GM18502 (cell line): ENCODE measurements around the gene NFATC1.

Experiments
- ATAC-seq: cut with Tn5 transposase; IDR thresholded peaks from one replicate; pipeline ENCODE4 v1.9.1; 2021; ENCODE audit warnings: mild to moderate bottlenecking; ENCODE audit not compliant: unreplicated experiment, poor library complexity

The NFATC1 gene

GRCh38 chr18:79387214-79387613 lies 8.5 kb upstream of the NFATC1 start:
- no peak for ATAC-seq

GRCh38 chr18:79387615-79388014 lies 8.1 kb upstream of the NFATC1 start:
- no peak for ATAC-seq

GRCh38 chr18:79388043-79388442 lies 7.7 kb upstream of the NFATC1 start:
- ATAC-seq, result no peak

- no peak for ATAC-seq
Observed at GRCh38 chr18:79389689-79390088, 6.0 kb upstream of the NFATC1 start.

GRCh38 chr18:79392226-79392625 lies 3.5 kb upstream of the NFATC1 start:
- no peak for ATAC-seq

GRCh38 chr18:79393181-79393634 lies 2.5 kb upstream of the NFATC1 start:
- ATAC-seq, result no peak

- no peak for ATAC-seq
Observed at GRCh38 chr18:79393635-79394533, 1.8 kb upstream of the NFATC1 start.

- no peak for ATAC-seq
Observed at GRCh38 chr18:79394534-79395307, 1.0 kb upstream of the NFATC1 start.

- ATAC-seq, result no peak
Observed at GRCh38 chr18:79395308-79395640, 456 bp upstream of the NFATC1 start.

- ATAC-seq, result no peak
Observed at GRCh38 chr18:79396431-79397246, 909 bp downstream of the NFATC1 start.

GRCh38 chr18:79397247-79397829 lies 1.6 kb downstream of the NFATC1 start:
- no peak for ATAC-seq

GRCh38 chr18:79397830-79398761 lies 2.4 kb downstream of the NFATC1 start:
- no peak for ATAC-seq

GRCh38 chr18:79399275-79400081 lies 3.7 kb downstream of the NFATC1 start:
- ATAC-seq, result no peak

GRCh38 chr18:79400091-79400590 lies 4.4 kb downstream of the NFATC1 start:
- ATAC-seq, result no peak

- ATAC-seq, result no peak
Observed at GRCh38 chr18:79400591-79401381, 5.1 kb downstream of the NFATC1 start.

- no peak for ATAC-seq
Observed at GRCh38 chr18:79401494-79402208, 5.9 kb downstream of the NFATC1 start.

- no peak for ATAC-seq
Observed at GRCh38 chr18:79402209-79402576, 6.5 kb downstream of the NFATC1 start.
